Measurements from ENCODE around the gene ELAVL1. TPM values are rescaled to one million over a fixed set of nuclear protein-coding genes. Genes with fewer than 3 reads are reported as not detected.

ELAVL1 gene
- polyA plus RNA-seq, 1 of the 3 experiments (the other 2 are of a cell fraction) = 49.6 TPM

DNA sequence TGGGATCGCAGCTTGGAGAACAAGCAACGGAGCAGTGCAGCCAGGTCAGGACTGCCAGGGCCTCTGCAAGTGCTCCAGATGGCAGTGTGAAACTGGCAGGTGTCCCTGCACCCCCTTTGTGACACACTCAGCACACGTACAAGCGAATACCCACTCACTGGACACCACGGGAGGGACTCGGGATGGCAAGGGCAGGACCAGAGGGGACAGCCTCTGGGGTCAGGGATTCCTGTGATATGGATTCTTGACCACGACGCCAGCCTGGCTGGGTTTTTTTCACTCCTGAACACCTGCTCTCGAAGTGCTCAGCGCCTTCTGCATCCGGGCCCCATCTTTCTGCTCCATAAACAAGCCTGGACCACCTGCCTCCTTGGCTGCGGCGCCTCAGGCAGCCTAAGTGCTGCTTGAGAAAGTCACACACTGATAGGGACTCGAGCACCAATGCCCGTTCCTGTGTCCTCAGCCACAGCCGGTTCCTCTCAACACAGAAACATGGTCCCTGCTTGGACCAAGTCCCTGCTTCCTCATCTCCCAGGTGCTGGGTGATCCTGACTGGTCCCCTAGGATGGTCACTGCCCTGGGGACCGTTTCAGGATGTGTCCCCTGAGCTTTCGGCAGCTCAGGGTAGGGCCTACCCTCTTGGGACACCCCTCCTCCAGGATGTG, 22.0 kb downstream of the ELAVL1 start (continued):
- TF ChIP-seq, protein P1, sequence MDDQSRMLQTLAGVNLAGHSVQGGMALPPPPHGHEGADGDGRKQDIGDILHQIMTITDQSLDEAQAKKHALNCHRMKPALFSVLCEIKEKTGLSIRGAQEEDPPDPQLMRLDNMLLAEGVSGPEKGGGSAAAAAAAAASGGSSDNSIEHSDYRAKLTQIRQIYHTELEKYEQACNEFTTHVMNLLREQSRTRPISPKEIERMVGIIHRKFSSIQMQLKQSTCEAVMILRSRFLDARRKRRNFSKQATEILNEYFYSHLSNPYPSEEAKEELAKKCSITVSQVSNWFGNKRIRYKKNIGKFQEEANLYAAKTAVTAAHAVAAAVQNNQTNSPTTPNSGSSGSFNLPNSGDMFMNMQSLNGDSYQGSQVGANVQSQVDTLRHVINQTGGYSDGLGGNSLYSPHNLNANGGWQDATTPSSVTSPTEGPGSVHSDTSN (IDR thresholded peaks at IDR 0.05) = no peak
- TF ChIP-seq JUND (IDR thresholded peaks at IDR 0.05) (no peak), MEF2A (IDR thresholded peaks at IDR 0.05; ENCODE audit: borderline replicate concordance, low read depth) (no peak), CHD2 (IDR thresholded peaks at IDR 0.05; ENCODE audit: low read length, partially characterized antibody) (no peak), SMC3 (IDR thresholded peaks at IDR 0.05; ENCODE audit: low read depth, low read length) (no peak), EZH2phosphoT487 (IDR thresholded peaks at IDR 0.05; ENCODE audit: borderline replicate concordance, low read depth) (no peak), FOXM1 (IDR thresholded peaks at IDR 0.05; ENCODE audit: low read depth) (no peak), ELF1 (IDR thresholded peaks at IDR 0.05) (no peak)
- TF ChIP-seq, protein P2, sequence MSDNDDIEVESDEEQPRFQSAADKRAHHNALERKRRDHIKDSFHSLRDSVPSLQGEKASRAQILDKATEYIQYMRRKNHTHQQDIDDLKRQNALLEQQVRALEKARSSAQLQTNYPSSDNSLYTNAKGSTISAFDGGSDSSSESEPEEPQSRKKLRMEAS (IDR thresholded peaks at IDR 0.05; ENCODE audit: low read depth) = no peak
- TF ChIP-seq, protein P3, sequence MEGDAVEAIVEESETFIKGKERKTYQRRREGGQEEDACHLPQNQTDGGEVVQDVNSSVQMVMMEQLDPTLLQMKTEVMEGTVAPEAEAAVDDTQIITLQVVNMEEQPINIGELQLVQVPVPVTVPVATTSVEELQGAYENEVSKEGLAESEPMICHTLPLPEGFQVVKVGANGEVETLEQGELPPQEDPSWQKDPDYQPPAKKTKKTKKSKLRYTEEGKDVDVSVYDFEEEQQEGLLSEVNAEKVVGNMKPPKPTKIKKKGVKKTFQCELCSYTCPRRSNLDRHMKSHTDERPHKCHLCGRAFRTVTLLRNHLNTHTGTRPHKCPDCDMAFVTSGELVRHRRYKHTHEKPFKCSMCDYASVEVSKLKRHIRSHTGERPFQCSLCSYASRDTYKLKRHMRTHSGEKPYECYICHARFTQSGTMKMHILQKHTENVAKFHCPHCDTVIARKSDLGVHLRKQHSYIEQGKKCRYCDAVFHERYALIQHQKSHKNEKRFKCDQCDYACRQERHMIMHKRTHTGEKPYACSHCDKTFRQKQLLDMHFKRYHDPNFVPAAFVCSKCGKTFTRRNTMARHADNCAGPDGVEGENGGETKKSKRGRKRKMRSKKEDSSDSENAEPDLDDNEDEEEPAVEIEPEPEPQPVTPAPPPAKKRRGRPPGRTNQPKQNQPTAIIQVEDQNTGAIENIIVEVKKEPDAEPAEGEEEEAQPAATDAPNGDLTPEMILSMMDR (IDR thresholded peaks at IDR 0.05) = no peak
- TF ChIP-seq, protein P4, sequence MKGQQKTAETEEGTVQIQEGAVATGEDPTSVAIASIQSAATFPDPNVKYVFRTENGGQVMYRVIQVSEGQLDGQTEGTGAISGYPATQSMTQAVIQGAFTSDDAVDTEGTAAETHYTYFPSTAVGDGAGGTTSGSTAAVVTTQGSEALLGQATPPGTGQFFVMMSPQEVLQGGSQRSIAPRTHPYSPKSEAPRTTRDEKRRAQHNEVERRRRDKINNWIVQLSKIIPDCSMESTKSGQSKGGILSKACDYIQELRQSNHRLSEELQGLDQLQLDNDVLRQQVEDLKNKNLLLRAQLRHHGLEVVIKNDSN (IDR thresholded peaks at IDR 0.05; ENCODE audit: borderline replicate concordance, low read depth) = no peak

DNA sequence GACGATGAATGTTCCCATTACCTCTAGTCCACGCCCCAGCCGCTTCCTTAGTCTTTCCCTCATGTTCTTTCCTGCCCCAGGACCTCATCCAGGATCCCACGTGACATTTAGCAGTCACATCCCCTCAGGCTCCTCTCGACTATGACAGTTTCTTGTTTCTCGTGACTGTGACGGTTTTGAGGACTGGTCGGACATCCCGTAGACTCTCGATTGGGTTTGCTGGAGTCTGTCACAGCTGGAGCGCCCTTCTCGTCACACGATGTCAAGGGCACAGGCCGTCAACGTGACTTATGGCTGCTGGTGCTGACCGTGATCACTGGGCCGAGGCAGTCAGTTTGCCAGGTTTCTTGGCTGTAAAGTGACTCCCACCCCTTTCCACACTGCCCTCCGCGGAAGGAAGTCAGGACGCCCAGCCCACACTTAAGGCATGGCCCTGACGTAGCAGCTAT, 22.8 kb downstream of the ELAVL1 start:
- peaks cover 66% of the 10 kb centered on the region for H4K20me1 ChIP-seq (ENCODE audit: insufficient read depth)
- no peak overlapping the region for H3K27ac ChIP-seq (ENCODE audit: low read depth in 2 of 2, low read length in 1 of 2)
- no peak overlapping the region for H3K9ac ChIP-seq
- DNase-seq = no peak
- no peak overlapping the region for H3K4me3 ChIP-seq (ENCODE audit: low read depth in 2 of 2, low read length in 1 of 2)
- no peak overlapping the region for H2AFZ ChIP-seq (ENCODE audit: low read depth)
- peaks cover 64% of the 10 kb centered on the region for H3K79me2 ChIP-seq (ENCODE audit: insufficient read depth)
- no peaks in the 10 kb centered on the region for H3K27me3 ChIP-seq (ENCODE audit: insufficient read depth)
- WGBS (ENCODE audit: low lambda C conversion rate) = 85% methylated on average over 21 of the region's 21 CpGs
- peaks cover 7 to 81% of the 10 kb centered on the region in 2 experiments for H3K36me3 ChIP-seq (replicated peaks in 1 of 2; ENCODE audit: control insufficient read depth in 1 of 2, insufficient read depth in 2 of 2, low read length in 1 of 2)
- H3K4me2 ChIP-seq = no peak overlapping the region
- POLR2A ChIA-PET = no interaction called here
- peaks cover 0 to 10% of the 10 kb centered on the region in 2 experiments; a peak in 2 of 4 replicates for H3K4me1 ChIP-seq (ENCODE audit: control insufficient read depth in 1 of 2, insufficient read depth in 2 of 2, low read depth in 1 of 2, low read length in 1 of 2)
- H3F3A ChIP-seq (replicated peaks; ENCODE audit: insufficient read depth) = no peaks in the 10 kb centered on the region
- H3K9me2 ChIP-seq = no peaks in the 10 kb centered on the region
- CTCF ChIA-PET = interaction anchor here (1.5 to 3.8 kb wide), 2 partner anchors 12 to 20 kb away, joined by 5 to 18 read pairs; no protein-coding TSS in a partner anchor
- H3K9me3 ChIP-seq = no peaks in the 10 kb centered on the region
- no peak for TF ChIP-seq FOSL2 (IDR thresholded peaks at IDR 0.05; ENCODE audit: borderline replicate concordance, low read depth)
- no peak for TF ChIP-seq JUND (IDR thresholded peaks at IDR 0.05)
- no peak for TF ChIP-seq MEF2A (IDR thresholded peaks at IDR 0.05; ENCODE audit: borderline replicate concordance, low read depth)
- no peak for TF ChIP-seq POLR2AphosphoS5 (IDR thresholded peaks at IDR 0.05; ENCODE audit: low read depth, low read length)
- no peak for TF ChIP-seq RFX5 (IDR thresholded peaks at IDR 0.05; ENCODE audit: low read length)
- no peak for TF ChIP-seq TEAD4 (IDR thresholded peaks at IDR 0.05; ENCODE audit: borderline replicate concordance, insufficient read depth)
- TF ChIP-seq, protein P4 (IDR thresholded peaks at IDR 0.05; ENCODE audit: borderline replicate concordance, low read depth) = no peak
- TF ChIP-seq, protein P5, sequence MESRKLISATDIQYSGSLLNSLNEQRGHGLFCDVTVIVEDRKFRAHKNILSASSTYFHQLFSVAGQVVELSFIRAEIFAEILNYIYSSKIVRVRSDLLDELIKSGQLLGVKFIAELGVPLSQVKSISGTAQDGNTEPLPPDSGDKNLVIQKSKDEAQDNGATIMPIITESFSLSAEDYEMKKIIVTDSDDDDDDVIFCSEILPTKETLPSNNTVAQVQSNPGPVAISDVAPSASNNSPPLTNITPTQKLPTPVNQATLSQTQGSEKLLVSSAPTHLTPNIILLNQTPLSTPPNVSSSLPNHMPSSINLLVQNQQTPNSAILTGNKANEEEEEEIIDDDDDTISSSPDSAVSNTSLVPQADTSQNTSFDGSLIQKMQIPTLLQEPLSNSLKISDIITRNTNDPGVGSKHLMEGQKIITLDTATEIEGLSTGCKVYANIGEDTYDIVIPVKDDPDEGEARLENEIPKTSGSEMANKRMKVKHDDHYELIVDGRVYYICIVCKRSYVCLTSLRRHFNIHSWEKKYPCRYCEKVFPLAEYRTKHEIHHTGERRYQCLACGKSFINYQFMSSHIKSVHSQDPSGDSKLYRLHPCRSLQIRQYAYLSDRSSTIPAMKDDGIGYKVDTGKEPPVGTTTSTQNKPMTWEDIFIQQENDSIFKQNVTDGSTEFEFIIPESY (IDR thresholded peaks at IDR 0.05; ENCODE audit: borderline replicate concordance, low read depth) = no peak
- TF ChIP-seq, protein P3 (IDR thresholded peaks at IDR 0.05) = no peak
- TF ChIP-seq MXI1 (IDR thresholded peaks at IDR 0.05; ENCODE audit: low read depth, low read length) = no peak
- no peak for TF ChIP-seq TCF12 (IDR thresholded peaks at IDR 0.05)
- TF ChIP-seq, protein P6, sequence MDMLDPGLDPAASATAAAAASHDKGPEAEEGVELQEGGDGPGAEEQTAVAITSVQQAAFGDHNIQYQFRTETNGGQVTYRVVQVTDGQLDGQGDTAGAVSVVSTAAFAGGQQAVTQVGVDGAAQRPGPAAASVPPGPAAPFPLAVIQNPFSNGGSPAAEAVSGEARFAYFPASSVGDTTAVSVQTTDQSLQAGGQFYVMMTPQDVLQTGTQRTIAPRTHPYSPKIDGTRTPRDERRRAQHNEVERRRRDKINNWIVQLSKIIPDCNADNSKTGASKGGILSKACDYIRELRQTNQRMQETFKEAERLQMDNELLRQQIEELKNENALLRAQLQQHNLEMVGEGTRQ (IDR thresholded peaks at IDR 0.05; ENCODE audit: borderline replicate concordance, low read depth, low read length) = no peak
- no peak for TF ChIP-seq NFIC (IDR thresholded peaks at IDR 0.05; ENCODE audit: borderline replicate concordance)

All from SK-N-SH (cell line).